Sciatic nerve (tissue), 2 donors: ENCODE results near the gene FCRL5. TPM values are rescaled to one million over a fixed set of nuclear protein-coding genes. Genes with fewer than 3 reads are reported as not detected.

Experiments used
- ATAC-seq: fragments of 200-7000 bp; cut with Tn5 transposase; one replicate; pipeline ENCODE4 v1.9.1; 2020; ENCODE audit warnings: mild to moderate bottlenecking, moderate library complexity
- DNase-seq: peaks from one replicate; pipeline ENCODE4 v3.0.0-alpha.2; 2020; ENCODE audit warnings: low spot score
- intact Hi-C: fragments of 100-400 bp; cut with DNase I; formaldehyde crosslinking; loops from one replicate; pipeline ENCODE4 v1.14.2; 2022
- total RNA-seq: library from RNA; stranded (reverse); fragmentation: NEBNext Ultra II Directional; extraction: Animal tissue kit (Norgen Biotek cat#: 25700); gene quantifications from one replicate; pipeline ENCODE4 v1.2.1, GENCODE V29; 2021
- donor health status: DM: no; HTN: no; CAD: no.
- donor health status: DM: no; HTN: no; CAD: no.

Gene FCRL5
- total RNA-seq, 1 donor from 2014 or later = 0.36 TPM

DNA sequence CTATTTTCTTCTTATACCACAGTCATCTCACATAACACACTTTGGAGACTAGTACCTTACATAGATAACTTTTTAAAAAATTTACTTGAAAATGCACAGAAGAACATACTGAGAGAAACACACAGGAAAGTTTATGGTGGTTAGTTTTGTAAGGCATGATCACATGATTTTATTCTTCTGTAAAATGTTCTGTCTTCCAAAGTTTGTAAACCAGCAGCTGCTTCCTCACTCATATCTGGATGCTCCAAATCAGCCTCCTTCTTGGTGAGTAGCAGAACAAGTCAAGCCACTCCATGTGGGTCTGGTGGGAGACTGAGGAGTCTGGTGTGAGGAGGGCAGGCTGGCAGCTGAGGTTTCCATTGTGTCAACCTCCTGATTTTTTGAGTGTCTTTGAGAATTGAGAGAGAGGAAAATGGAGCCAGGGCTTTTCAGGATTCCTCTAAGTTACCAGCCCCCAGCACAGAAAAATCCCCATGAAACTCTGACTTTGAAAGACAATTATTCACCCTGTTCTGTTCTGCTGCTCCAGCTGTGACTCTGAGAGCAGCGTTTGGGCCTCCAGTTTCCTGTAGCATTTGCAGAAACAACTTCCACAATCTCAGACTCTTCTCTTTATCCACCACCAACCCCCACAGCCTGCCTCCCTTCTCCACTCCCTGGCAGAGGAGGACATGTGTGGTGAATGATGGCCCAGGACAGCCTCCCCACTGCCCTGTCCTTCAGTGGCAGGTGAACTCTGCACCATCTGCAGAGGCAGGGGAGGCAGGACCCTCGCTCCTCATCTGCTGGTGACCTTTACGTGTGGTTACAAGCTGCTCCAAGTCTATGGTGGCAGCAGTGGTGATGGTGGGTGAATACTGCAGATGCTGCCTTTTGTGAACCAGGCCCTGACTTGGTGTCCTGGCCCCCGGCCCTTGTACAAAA is 82.3 kb downstream of the FCRL5 start:
- no peak for DNase-seq
- ATAC-seq = no peak
- intact Hi-C loops = no loop called here

DNA sequence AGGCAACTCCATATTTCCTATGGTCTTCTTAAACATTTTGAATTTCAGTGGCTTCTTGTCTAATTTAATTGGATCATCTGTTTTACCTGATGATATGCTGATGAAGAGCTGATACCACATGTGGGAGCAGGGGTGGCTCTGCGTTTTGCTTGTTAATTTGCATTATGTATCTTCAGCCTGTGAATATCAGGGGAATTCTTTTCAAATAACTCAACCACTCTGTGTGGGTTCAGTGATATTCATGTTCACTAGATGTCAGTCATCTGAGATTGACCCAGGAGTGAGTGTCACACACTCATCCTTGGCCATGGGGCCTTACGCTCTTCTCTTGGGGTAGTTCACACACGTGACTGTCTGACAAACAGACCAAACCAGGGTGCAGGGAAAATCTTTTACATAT is 83.0 kb downstream of the FCRL5 start:
- ATAC-seq = no peak
- intact Hi-C loops = no loop called here

DNA sequence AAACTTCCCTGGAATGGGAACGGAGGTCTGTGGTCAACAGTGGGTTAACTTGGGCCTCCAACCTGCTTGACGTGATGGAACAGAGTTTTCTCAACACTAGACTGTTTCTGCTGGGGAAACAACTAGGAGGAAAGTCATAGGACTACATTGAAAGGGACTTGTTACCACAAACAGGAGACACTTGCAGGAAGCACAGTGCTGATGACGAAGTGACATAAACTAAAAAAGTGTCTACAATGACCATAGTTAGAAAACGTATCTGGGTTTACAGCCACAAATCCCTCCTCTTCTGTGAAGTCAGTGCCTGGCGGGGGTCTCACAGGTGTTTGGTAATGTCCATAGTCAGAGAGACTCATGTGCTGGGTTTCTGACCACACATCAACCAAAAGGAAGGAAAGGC is 86.3 kb downstream of the FCRL5 start:
- intact Hi-C loops = no loop called here
- ATAC-seq = no peak
- DNase-seq = no peak

More for the DNA sequence above, 83.0 kb downstream of the FCRL5 start:
- no peak for DNase-seq

Other genes starting within 250 kb of the FCRL5 start
- gene FCRL4, start 45.6 kb upstream of the FCRL5 start, total RNA-seq = not detected
- 1.2 TPM for gene FCRL3, start 148.3 kb upstream of the FCRL5 start, total RNA-seq
- gene FCRL2, start 224.6 kb upstream of the FCRL5 start, total RNA-seq = 0.31 TPM